ENCODE data around the gene TRDN.

DNA sequence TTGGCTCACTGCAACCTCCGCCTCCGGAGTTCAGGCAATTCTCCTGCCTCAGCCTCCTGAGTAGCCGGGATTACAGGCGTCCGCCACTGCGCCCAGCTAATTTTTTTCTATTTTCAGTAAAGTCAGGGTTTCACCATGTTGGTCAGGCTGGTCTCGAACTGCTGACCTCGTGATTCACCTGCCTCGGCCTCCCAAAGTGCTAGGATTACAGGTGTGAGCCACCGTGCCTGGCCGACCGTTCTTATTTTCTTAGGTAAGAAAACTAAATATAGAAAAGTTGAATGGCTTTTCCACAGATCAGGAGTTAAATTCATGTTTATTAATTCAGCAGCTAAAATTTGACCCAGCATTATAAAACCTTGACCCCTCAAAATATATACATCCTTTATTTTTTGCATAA is 238.7 kb downstream of the TRDN start:
- TF ChIP-seq, protein P1, sequence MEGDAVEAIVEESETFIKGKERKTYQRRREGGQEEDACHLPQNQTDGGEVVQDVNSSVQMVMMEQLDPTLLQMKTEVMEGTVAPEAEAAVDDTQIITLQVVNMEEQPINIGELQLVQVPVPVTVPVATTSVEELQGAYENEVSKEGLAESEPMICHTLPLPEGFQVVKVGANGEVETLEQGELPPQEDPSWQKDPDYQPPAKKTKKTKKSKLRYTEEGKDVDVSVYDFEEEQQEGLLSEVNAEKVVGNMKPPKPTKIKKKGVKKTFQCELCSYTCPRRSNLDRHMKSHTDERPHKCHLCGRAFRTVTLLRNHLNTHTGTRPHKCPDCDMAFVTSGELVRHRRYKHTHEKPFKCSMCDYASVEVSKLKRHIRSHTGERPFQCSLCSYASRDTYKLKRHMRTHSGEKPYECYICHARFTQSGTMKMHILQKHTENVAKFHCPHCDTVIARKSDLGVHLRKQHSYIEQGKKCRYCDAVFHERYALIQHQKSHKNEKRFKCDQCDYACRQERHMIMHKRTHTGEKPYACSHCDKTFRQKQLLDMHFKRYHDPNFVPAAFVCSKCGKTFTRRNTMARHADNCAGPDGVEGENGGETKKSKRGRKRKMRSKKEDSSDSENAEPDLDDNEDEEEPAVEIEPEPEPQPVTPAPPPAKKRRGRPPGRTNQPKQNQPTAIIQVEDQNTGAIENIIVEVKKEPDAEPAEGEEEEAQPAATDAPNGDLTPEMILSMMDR (IDR thresholded peaks at IDR 0.05), result no peak
- TF ChIP-seq POLR2AphosphoS5 (IDR thresholded peaks at IDR 0.05) (no peak), EP300 (IDR thresholded peaks at IDR 0.05) (no peak), POLR2A (IDR thresholded peaks at IDR 0.05) (no peak)

All from sigmoid colon (tissue), 4 donors.